Stimulated activated naive CD4-positive, alpha-beta T cell treated with Interleukin-2 at 50 U/mL for 16 hours (primary cell): ENCODE results near the gene KCNQ1.

Source experiments
- DNase-seq: peaks from one replicate; lab custom pipeline; 2025; lab: John Stamatoyannopoulos, UW

The KCNQ1 gene

GRCh38 chr11:2411446-2412305, 33.1 kb upstream of the KCNQ1 start:
- no peak for DNase-seq

- no peak for DNase-seq
Observed at GRCh38 chr11:2412323-2412722, 32.5 kb upstream of the KCNQ1 start.

- no peak for DNase-seq
Observed at GRCh38 chr11:2413742-2414579, 30.8 kb upstream of the KCNQ1 start.

GRCh38 chr11:2414616-2415015, 30.2 kb upstream of the KCNQ1 start:
- DNase-seq, result no peak

- no peak for DNase-seq
Observed at GRCh38 chr11:2415171-2415570, 29.6 kb upstream of the KCNQ1 start.

GRCh38 chr11:2415601-2416380, 29.0 kb upstream of the KCNQ1 start:
- DNase-seq, result no peak

GRCh38 chr11:2416765-2417164, 28.0 kb upstream of the KCNQ1 start:
- DNase-seq, result no peak

- no peak for DNase-seq
Observed at GRCh38 chr11:2417856-2418692, 26.7 kb upstream of the KCNQ1 start.

- DNase-seq, result no peak
Observed at GRCh38 chr11:2418693-2419360, 26.0 kb upstream of the KCNQ1 start.

- peak; percentile 39 for DNase-seq
Observed at GRCh38 chr11:2419638-2420501, 24.9 kb upstream of the KCNQ1 start.

GRCh38 chr11:2420502-2421225, 24.1 kb upstream of the KCNQ1 start:
- peak; percentile 65 for DNase-seq

GRCh38 chr11:2421226-2421994, 23.4 kb upstream of the KCNQ1 start:
- no peak for DNase-seq

- DNase-seq, result no peak
Observed at GRCh38 chr11:2421996-2422395, 22.8 kb upstream of the KCNQ1 start.

GRCh38 chr11:2422461-2423156, 22.2 kb upstream of the KCNQ1 start:
- DNase-seq, result no peak

- DNase-seq, result no peak
Observed at GRCh38 chr11:2423157-2424025, 21.4 kb upstream of the KCNQ1 start.

- DNase-seq, result no peak
Observed at GRCh38 chr11:2424811-2425495, 19.9 kb upstream of the KCNQ1 start.
